Measurements from ENCODE around the gene GRID1. TPM values are rescaled to one million over a fixed set of nuclear protein-coding genes. Genes with fewer than 3 reads are reported as not detected.

GRID1 gene
- total and polyA plus RNA-seq, 10 of the 15 experiments (the other 5 are each of a cell fraction or from before 2014, with no cell fraction given), result 0.04 to 0.62 (median 0.08) TPM; not detected in 5

- no peaks in the 10 kb centered on the region for H3K79me2 ChIP-seq (ENCODE audit: control insufficient read depth, insufficient read depth, low read length)
- no peak overlapping the region for H2AFZ ChIP-seq (ENCODE audit: control insufficient read depth, low read depth, low read length)
- WGBS (ENCODE audit: insufficient coverage, insufficient replicate concordance, low lambda C conversion rate, missing lambda C conversion rate), result 0% methylated on average over 1 of the region's 1 CpG
- BruUV-seq (replicated peaks), result no TSS peak
- H3K4me1 ChIP-seq (ENCODE audit: control insufficient read depth, insufficient read depth, low read length), result no peaks in the 10 kb centered on the region
- ChIA-PET POLR2A (no interaction called here), CTCF (no interaction called here), SMC1A (ENCODE audit: uncharacterized antibody, unreplicated experiment) (no interaction called here), RAD21 (ENCODE audit: unreplicated experiment) (no interaction called here)
- intact Hi-C loops (cut with micrococcal nuclease; ENCODE audit: unreplicated experiment) (no loop called here), in situ Hi-C loops (cut with MboI) (no loop called here)
- ATAC-seq, result no peak
- TF ChIP-seq BCL3 (IDR thresholded peaks at IDR 0.05; ENCODE audit: borderline replicate concordance, insufficient read depth, low read depth, low read length, poor library complexity, severe bottlenecking) (no peak), TAF1 (IDR thresholded peaks at IDR 0.05; ENCODE audit: borderline replicate concordance, low read depth, low read length) (no peak), USF2 (IDR thresholded peaks at IDR 0.05; ENCODE audit: borderline replicate concordance, low read depth, low read length) (no peak), TARDBP (IDR thresholded peaks at IDR 0.05; ENCODE audit: borderline replicate concordance) (no peak), HDGF (IDR thresholded peaks at IDR 0.05) (no peak), KAT2A (conservative IDR thresholded peaks at IDR 0.05; ENCODE audit: control insufficient read depth, low read depth, low read length) (no peak), FOXK2 (IDR thresholded peaks at IDR 0.05) (no peak), RCOR1 (conservative IDR thresholded peaks at IDR 0.05; ENCODE audit: low read depth, low read length) (no peak), KDM1A (IDR thresholded peaks at IDR 0.05; ENCODE audit: borderline replicate concordance) (no peak), BMI1 (IDR thresholded peaks at IDR 0.05; ENCODE audit: borderline replicate concordance) (no peak), BHLHE40 (IDR thresholded peaks at IDR 0.05; ENCODE audit: borderline replicate concordance in 1 of 2, low read depth in 2 of 2, low read length in 1 of 2) (no peak), JUNB (IDR thresholded peaks at IDR 0.05) (no peak), GABPA (IDR thresholded peaks at IDR 0.05; ENCODE audit: low read depth) (no peak), CBFB (IDR thresholded peaks at IDR 0.05; ENCODE audit: low read depth) (no peak)
- FAIRE-seq, result no peak
- H3K27me3 ChIP-seq (replicated peaks in 1 of 2; ENCODE audit: control insufficient read depth in 2 of 2, insufficient read depth in 2 of 2, low read length in 1 of 2), result no peaks in the 10 kb centered on the region
- H3K4me3 ChIP-seq, result no peak overlapping the region
- no peak for DNase-seq (ENCODE audit: low read depth, low spot score)
- H3K27ac ChIP-seq (ENCODE audit: control insufficient read depth, insufficient read depth), result no peak overlapping the region
- no peaks in the 10 kb centered on the region; the same call in 2 of the 3 replicates for H3K9me3 ChIP-seq (replicated peaks; ENCODE audit: control insufficient read depth, insufficient read depth, low read length)
- no peak overlapping the region for H3K4me2 ChIP-seq (ENCODE audit: control insufficient read depth, insufficient read depth)
- no peaks in the 10 kb centered on the region for H4K20me1 ChIP-seq (ENCODE audit: control insufficient read depth, insufficient read depth)
- no peaks in the 10 kb centered on the region for H3K36me3 ChIP-seq (ENCODE audit: control insufficient read depth in 2 of 2, insufficient read depth in 2 of 2, low read length in 1 of 2)
- no peak overlapping the region for H3K9ac ChIP-seq (ENCODE audit: control insufficient read depth, insufficient read depth, low read length)
Measured at GRCh38 chr10:85650791-85651496, 715.7 kb downstream of the GRID1 start.
